ENCODE data around the gene EIF4E1B. TPM values are rescaled to one million over a fixed set of nuclear protein-coding genes. Genes with fewer than 3 reads are reported as not detected.

The EIF4E1B gene
- total RNA-seq, 4 donors from 2014 or later = not detected

DNA sequence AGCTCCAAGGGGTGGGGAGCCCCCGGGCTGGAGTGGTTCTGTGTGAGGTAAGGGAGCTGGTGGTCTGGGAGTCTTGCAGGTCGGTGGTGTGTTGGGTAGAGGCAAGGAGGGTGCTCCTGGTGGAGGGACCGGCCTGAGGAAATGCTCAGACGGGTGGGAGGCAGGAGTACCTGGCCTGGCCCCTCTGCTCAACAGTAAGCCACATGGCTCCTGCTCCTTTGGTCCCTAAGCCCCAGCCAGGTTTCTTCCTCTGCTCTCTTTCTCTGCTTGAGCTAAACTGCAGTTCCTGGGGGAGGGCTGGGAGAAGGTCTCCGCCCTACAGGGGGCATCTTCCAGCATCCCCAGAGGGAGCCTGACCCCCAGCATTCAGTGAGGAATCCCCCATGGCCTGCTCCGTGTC, 34.0 kb downstream of the EIF4E1B start:
- no peaks in the 10 kb centered on the region for H3K36me3 ChIP-seq
- H3K4me3 ChIP-seq = no peak overlapping the region
- no peak overlapping the region for H3K27ac ChIP-seq
- TF ChIP-seq POLR2A (IDR thresholded peaks at IDR 0.05) (no peak), EP300 (IDR thresholded peaks at IDR 0.05) (no peak)
- TF ChIP-seq, protein P1, sequence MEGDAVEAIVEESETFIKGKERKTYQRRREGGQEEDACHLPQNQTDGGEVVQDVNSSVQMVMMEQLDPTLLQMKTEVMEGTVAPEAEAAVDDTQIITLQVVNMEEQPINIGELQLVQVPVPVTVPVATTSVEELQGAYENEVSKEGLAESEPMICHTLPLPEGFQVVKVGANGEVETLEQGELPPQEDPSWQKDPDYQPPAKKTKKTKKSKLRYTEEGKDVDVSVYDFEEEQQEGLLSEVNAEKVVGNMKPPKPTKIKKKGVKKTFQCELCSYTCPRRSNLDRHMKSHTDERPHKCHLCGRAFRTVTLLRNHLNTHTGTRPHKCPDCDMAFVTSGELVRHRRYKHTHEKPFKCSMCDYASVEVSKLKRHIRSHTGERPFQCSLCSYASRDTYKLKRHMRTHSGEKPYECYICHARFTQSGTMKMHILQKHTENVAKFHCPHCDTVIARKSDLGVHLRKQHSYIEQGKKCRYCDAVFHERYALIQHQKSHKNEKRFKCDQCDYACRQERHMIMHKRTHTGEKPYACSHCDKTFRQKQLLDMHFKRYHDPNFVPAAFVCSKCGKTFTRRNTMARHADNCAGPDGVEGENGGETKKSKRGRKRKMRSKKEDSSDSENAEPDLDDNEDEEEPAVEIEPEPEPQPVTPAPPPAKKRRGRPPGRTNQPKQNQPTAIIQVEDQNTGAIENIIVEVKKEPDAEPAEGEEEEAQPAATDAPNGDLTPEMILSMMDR (IDR thresholded peaks at IDR 0.05) = no peak
- peaks cover 0 to 8% (median 2%) of the 10 kb centered on the region in 4 donors for H3K4me1 ChIP-seq
- no peak for DNase-seq (ENCODE audit: low spot score in 2 of 2)
- WGBS, 2 donors = 23 to 35% methylated on average over 5 to 6 of the region's 6 CpGs
- no peaks in the 10 kb centered on the region for H3K9me3 ChIP-seq
- peaks cover 0 to 32% of the 10 kb centered on the region in 2 donors for H3K27me3 ChIP-seq

DNA sequence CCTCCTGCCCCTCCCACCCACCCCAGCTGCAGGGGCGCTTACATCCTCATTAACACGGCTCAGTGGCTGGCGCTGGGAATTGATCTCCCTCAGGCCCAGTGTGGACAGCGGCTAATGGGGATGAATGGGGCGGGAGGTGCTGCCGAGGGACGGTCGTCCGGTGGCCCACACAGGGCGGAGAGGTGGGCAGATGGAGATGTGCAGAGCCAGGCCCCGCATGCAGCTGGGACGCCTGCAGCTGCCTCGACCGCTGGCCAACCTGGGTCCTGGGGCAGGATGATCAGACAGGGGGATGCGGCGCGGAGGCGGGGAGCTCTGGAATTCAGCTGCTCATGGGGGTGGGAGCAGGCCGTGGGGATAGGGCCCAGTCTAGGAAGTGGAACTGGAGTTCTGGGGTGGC, 34.4 kb downstream of the EIF4E1B start:
- H3K4me1 ChIP-seq = peaks cover 0 to 7% (median 2%) of the 10 kb centered on the region in 4 donors
- no peaks in the 10 kb centered on the region for H3K36me3 ChIP-seq
- 24 to 26% methylated on average over 12 to 17 of the region's 19 CpGs for WGBS, 2 donors
- no peak overlapping the region for H3K4me3 ChIP-seq
- H3K27me3 ChIP-seq = peaks cover 0 to 33% of the 10 kb centered on the region in 2 donors
- TF ChIP-seq, protein P1 (IDR thresholded peaks at IDR 0.05) = no peak
- TF ChIP-seq EP300 (IDR thresholded peaks at IDR 0.05) (no peak), POLR2A (IDR thresholded peaks at IDR 0.05) (no peak)
- DNase-seq (ENCODE audit: low spot score in 2 of 2) = no peak
- H3K9me3 ChIP-seq = no peaks in the 10 kb centered on the region
- no peak overlapping the region for H3K27ac ChIP-seq

DNA sequence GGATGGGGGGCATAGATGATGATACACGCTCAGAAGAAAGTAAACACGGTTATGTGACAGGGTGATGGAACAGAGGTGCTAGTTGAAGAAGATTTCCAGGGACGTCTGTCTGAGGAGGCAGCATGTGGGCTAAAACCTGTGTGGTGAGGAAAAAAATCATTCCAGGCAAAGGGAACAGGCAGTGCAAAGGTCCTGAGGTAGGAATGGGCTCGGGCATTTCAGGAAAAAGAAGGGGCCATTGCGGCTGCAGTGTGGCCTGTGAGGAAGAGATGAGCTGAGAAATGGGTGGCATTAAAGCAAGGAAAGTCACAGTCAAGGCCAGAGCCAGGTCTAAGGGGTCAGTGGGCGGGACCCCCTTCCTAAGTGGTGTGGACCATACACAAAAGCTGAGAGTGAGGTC, 35.0 kb downstream of the EIF4E1B start:
- TF ChIP-seq EP300 (IDR thresholded peaks at IDR 0.05) (no peak), POLR2A (IDR thresholded peaks at IDR 0.05) (no peak)
- TF ChIP-seq, protein P1 (IDR thresholded peaks at IDR 0.05) = no peak
- 84 to 89% methylated on average over 6 of the region's 6 CpGs for WGBS, 2 donors
- H3K27me3 ChIP-seq = peaks cover 0 to 40% of the 10 kb centered on the region in 2 donors
- DNase-seq (ENCODE audit: low spot score in 2 of 2) = no peak
- H3K9me3 ChIP-seq = no peaks in the 10 kb centered on the region
- H3K27ac ChIP-seq = no peak overlapping the region
- H3K4me3 ChIP-seq = no peak overlapping the region
- no peaks in the 10 kb centered on the region for H3K36me3 ChIP-seq
- peaks cover 0 to 7% (median 1%) of the 10 kb centered on the region in 4 donors for H3K4me1 ChIP-seq

- TF ChIP-seq POLR2A (IDR thresholded peaks at IDR 0.05) (no peak), EP300 (IDR thresholded peaks at IDR 0.05) (no peak)
- TF ChIP-seq, protein P1 (IDR thresholded peaks at IDR 0.05) = no peak
- 65 to 71% methylated on average over 7 of the region's 7 CpGs for WGBS, 2 donors
- H3K27ac ChIP-seq = no peak overlapping the region
- no peak overlapping the region for H3K4me3 ChIP-seq
- H3K36me3 ChIP-seq = no peaks in the 10 kb centered on the region
- peaks cover 0 to 56% of the 10 kb centered on the region in 2 donors for H3K27me3 ChIP-seq
- no peaks in the 10 kb centered on the region for H3K9me3 ChIP-seq
- no peaks in the 10 kb centered on the region for H3K4me1 ChIP-seq
- DNase-seq (ENCODE audit: low spot score in 2 of 2) = no peak
Measured at GRCh38 chr5:176667637-176668036, 37.2 kb downstream of the EIF4E1B start.

- Histone ChIP-seq H3K4me1 (no peaks in the 10 kb centered on the region), H3K9me3 (no peaks in the 10 kb centered on the region), H3K27me3 (peaks cover 0 to 44% of the 10 kb centered on the region in 2 donors), H3K36me3 (no peaks in the 10 kb centered on the region), H3K27ac (no peak overlapping the region), H3K4me3 (no peak overlapping the region)
- TF ChIP-seq EP300 (IDR thresholded peaks at IDR 0.05) (no peak), POLR2A (IDR thresholded peaks at IDR 0.05) (no peak)
- TF ChIP-seq, protein P1 (IDR thresholded peaks at IDR 0.05) = no peak
- no peak for DNase-seq (ENCODE audit: low spot score in 2 of 2)
- WGBS, 2 donors = 73 to 78% methylated on average over 8 of the region's 8 CpGs
Measured at GRCh38 chr5:176670449-176670848, 40.0 kb downstream of the EIF4E1B start.

Measured in tibial nerve (tissue), 4 donors.